HG03139 (cell line): ENCODE results near the gene UMAD1.
"Not testable (repeated sequence)": the region's sequence is repeated elsewhere in the genome, so short reads cannot be mapped to it uniquely, and the experiment has no call there.

ENCODE experiments used
- ATAC-seq: cut with Tn5 transposase; IDR thresholded peaks from one replicate; pipeline ENCODE4 v1.9.1; 2021; ENCODE audit not compliant: unreplicated experiment

The UMAD1 gene

GRCh38 chr7:7821517-7821916, 181.0 kb downstream of the UMAD1 start:
- ATAC-seq: no peak

DNA sequence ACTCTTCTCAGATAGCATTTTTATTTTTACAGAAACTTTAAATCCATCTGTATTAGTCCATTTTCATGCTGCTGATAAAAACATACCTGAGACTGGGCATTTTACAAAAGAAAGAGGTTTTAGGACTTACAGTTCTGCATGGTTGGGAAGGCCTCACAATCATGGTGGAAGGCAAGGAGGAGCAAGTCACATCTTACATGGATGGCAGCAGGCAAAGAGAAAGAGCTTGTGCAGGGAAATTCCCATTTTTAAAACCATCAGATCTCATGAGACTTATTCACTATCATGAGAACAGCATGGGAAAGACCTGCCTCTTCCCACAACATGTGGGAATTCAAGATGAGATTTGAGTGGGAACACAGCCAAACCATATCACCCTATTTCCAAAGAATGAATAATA, 184.7 kb downstream of the UMAD1 start:
- ATAC-seq: not testable (repeated sequence)

GRCh38 chr7:7829667-7830066, 189.1 kb downstream of the UMAD1 start:
- ATAC-seq: no peak

DNA sequence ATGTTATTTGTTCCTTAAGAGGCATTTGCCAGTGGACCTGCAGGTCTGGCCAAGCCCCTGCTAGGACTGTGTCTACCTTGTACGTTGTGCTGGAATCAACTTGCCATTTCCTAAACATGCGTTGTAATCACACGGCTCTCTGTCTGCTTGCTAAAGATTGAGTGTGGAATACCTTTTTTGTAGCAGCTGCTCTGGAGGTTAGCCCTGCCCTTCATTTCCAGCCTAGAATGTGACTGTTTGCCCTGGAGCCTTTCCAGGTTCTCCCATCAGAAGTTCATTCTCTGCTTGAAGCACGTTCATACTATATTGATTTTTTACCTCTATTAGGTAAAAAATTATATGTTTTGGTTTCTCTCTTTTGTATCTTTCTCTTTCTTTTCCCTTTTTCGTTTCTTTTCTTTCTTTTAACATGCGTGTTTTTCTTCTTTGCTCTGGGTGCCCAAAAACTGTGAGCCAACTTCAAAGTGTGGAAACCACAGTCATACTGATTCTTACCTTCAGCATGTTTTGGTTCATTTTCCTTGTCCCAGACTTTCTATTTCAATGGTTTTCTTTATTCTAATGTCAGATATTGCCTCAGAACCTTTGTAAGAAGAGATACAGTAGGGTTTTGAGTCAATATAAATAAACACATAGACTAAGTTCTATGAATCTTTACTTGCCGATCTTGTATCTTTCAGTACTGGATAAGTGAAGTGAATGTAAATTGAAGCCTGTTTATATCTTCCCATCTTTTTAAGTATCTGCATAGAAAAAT, 189.7 kb downstream of the UMAD1 start:
- no peak for ATAC-seq

DNA sequence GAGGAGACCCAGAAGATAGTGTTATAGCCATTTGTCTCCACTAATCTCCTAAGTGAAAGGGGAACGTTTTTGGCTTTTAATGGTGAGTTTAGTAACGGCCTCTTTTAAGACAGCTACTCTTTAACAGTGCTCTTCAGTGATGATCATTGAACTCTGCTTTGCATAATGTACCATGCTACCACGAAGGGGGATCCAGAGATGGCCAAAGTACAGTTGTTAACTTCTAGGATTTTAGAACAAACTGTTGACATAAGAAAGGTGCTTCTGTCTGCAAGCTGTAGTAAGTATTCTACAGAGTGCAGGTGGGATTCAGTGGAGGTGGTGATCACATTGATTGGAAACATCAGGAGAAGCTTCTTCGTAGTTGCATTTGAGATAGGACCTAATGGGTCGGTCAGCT, 192.0 kb downstream of the UMAD1 start:
- ATAC-seq: no peak

- no peak for ATAC-seq
Measured at GRCh38 chr7:7834761-7835160, 194.2 kb downstream of the UMAD1 start.

DNA sequence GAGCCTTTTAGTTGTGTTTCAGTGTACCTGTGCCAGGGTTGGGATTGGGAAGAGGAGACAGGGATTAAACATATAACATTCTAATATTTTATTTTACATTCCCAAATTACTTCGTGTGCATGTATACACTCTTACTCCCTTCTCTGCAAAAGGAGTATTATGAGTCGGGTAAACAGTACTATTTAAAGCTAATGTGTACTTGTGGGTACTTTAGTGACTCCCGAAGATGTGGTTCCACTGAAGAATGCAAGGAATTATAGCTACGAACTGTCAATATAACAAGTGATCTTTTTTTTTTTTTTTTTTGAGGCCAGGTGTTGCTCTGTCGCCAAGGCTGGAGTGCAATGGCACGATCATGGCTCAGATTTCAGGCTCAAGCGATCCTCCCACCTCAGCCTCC, 200.5 kb downstream of the UMAD1 start:
- ATAC-seq: no peak

- ATAC-seq: no peak
Measured at GRCh38 chr7:7843240-7843639, 202.7 kb downstream of the UMAD1 start.

DNA sequence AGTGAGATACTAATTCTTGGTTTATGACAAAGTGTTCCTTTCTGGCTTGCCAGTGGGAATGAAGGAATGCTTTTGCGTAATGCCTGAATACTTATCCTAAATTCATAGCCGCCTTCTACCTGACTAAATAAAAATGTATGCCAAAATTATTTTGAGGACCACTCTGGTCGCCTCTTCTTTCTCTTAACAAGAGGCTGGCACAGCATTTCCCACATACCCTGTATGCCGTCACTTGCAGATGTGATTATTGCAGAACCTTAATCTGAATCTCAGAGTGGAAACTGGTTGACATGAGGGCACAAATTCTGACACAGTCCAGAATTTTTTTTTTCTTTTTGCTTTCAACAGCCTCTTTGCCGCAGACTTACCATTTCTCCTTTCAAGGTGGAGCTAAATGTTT, 203.4 kb downstream of the UMAD1 start:
- ATAC-seq: no peak

DNA sequence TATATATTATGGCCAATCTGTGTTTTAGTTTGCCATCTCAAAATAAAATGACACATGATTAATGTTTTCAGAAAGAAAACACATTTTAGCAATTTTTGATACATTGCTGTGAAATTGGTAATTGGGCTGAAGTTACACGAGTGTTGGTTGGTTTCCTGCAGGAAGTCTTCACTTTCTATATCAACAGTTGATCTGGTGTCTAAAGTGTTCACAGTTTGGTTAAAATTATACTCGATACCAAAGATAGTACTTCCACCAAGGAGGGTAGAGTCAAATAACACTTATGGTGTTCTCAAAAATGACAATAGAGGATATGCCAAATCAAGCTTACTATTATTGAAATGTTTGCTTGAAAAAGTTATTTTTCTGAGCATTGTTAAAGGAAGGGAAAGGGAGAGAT, 207.7 kb downstream of the UMAD1 start:
- peak; percentile 84 for ATAC-seq

GRCh38 chr7:7848892-7849291, 208.3 kb downstream of the UMAD1 start:
- no peak for ATAC-seq

DNA sequence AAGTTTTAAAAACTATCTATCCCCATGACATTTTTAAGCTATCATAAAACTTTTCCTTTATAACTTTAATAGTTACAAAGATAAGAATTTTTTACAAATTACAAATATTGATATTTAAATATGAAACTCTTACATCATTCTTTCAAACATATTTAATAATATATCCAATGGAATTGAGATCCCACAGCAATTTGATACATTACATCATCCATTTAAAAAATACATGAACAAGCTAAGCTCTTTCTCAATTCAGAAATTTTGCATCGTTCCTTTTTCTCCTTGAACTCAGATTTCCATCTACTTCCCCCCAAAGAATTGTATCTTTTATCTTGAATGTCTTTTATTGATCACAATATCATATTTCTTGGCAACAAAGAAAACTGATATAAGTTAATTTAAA, 209.6 kb downstream of the UMAD1 start:
- no peak for ATAC-seq

- no peak for ATAC-seq
Measured at GRCh38 chr7:7851381-7851780, 210.8 kb downstream of the UMAD1 start.

DNA sequence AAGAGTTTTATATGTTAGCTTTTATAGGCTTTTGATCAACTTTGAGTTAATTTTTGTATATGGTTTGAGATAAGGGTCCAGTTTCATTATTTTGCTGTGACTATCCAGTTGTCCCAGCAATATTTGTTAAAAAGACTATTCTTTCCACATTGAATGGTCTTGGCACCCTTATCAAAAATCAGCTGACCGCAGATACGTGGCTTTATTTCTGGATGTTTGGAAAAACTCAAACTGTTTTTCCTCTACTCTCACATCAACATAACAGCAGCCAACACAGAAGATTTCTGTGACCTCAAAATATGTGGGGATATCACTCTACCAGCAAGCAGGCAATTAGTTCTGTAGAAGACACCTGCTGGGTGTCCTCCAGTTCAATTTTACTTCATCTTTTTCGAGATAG, 211.4 kb downstream of the UMAD1 start:
- ATAC-seq: no peak

DNA sequence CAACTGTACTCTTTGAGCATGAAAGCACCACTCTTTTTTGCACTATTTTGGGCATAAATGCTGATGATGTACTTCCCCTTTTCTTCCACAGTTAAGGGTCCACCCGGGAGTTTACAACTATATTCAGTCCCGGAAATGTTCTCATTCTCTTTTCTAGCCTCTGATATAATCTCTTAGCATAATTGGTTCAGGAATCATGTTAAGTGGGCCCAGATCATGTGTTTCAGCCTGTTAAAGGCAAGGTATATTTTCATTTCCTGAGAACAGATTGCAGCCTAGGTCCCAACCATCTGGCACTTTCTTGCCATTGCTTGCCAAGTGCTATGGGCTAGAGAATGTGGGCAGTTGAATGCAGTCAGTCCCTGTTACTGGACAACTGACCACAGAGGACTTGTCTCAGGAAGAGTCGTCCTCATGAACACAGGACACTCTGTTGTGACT, 216.6 kb downstream of the UMAD1 start:
- ATAC-seq: no peak

GRCh38 chr7:7858559-7858958, 218.0 kb downstream of the UMAD1 start:
- ATAC-seq: no peak

DNA sequence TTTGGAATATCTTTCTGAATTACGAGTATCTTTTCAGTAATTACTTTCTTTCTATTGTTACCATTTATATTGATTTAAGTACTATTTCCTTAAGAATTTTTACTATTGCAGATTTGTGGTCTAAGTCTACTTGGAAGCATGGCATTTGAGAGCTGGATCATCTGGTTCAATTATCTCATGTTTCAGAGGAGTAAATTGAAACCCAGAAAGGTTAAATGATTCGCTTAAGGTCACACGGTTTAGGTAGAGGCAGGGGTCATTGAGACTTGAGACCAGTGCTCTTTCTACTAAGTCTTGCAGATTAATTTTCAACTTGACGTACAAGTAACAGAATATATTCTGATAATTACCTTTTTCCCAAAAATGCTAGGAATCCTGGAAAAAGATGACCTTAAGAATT, 218.9 kb downstream of the UMAD1 start:
- no peak for ATAC-seq

GRCh38 chr7:7861211-7861633, 220.7 kb downstream of the UMAD1 start:
- ATAC-seq: no peak

DNA sequence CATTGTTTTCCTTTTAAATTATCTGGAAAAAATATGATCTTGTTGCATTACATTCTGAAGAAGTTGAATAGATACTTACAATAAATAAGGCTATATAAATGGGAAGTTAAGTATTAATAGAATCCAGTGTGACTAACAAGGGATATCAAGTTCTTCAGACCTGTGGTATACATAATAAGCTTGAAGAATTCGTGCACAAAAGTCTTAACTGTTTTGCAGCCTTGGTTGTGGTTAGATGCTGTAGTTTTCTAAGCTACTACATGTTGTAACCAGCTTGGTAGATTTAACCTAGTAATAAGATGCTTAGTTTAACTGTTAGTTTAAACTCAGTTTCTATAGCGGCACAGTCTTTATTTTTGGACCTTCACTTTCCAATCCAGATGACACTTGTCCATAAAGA, 221.8 kb downstream of the UMAD1 start:
- ATAC-seq: no peak

DNA sequence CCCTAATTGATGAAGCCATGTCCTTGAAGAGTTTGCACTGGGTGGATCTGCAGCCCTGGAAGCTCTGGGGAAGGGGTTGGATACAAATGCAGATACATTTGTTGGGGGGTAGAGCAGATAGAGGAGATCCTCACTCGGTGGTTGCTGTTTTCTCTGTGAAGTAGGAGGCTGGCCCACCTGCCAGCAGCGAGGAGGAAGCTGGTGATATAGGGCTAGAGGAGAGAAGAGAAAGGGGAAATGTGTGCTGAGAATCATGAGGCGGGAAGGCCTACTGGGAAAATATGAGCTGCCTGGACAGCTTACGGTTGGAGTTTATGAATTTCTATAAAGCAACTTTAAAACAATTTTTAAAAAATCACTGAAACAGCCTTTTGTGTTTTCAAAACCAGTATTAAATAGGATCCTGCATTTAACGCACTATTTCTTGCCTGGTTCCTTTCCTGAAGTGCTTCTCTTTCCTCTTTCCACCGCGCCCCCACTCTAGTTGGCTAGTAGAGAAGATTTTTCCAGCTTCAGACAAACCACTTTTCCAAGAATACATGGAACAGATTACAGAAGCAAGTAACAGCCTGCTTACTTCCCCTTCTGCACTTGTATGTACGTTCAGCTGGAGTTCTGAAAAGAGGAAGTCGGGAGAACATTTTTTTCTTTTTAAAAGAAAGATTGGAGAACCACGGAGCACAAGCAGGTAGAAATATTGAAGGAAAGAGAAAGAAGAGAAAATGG, 227.5 kb downstream of the UMAD1 start:
- no peak for ATAC-seq

GRCh38 chr7:7868572-7868899, 228.0 kb downstream of the UMAD1 start:
- no peak for ATAC-seq

- ATAC-seq: no peak
Measured at GRCh38 chr7:7869036-7869435, 228.5 kb downstream of the UMAD1 start.

DNA sequence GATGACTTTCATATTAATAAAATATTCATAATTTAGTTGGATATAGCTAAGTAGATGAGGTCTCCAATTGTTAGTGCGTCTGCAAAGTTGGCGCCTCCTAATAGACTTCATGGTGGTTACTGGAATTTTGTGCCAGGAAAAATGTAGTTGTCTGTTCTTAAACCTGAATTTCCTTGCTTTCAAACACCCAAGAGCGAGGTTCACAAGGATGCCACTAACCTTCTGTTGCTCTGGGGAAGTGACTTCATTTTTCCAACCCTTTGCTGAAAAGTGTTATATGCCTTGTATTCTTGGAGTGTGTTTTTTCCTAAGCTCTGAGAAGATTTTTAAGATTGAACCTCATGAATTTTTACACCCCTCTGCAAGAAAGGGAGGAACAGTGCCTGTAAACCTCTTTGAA, 229.1 kb downstream of the UMAD1 start:
- ATAC-seq: no peak
